ENCODE data around the gene GAS6.

The GAS6 gene

GRCh38 chr13:113788413-113789135 lies 75.3 kb downstream of the GAS6 start:
- TF ChIP-seq CTCF (IDR thresholded peaks at IDR 0.05; ENCODE audit: low read depth, low read length, missing control alignments), result no peak
- in situ Hi-C loops (cut with HindIII; ENCODE audit: low pct_ligation_motif_present, low sequenced_read_pairs), result no loop called here
- DNase-seq, result no peak
- H3K27ac ChIP-seq, result no peak overlapping the region
- no peaks in the 10 kb centered on the region for H3K36me3 ChIP-seq (replicated peaks)
- no peak overlapping the region for H3K4me3 ChIP-seq (ENCODE audit: low read depth, low read length)
- peaks cover 3% of the 10 kb centered on the region for H3K27me3 ChIP-seq (replicated peaks)

GRCh38 chr13:113787694-113788093 lies 76.2 kb downstream of the GAS6 start:
- no peak overlapping the region for H3K27ac ChIP-seq
- no peaks in the 10 kb centered on the region for H3K36me3 ChIP-seq (replicated peaks)
- H3K4me3 ChIP-seq (ENCODE audit: low read depth, low read length), result no peak overlapping the region
- peaks cover 3% of the 10 kb centered on the region for H3K27me3 ChIP-seq (replicated peaks)
- in situ Hi-C loops (cut with HindIII; ENCODE audit: low pct_ligation_motif_present, low sequenced_read_pairs), result no loop called here
- DNase-seq, result no peak
- TF ChIP-seq CTCF (IDR thresholded peaks at IDR 0.05; ENCODE audit: low read depth, low read length, missing control alignments), result no peak

GRCh38 chr13:113786262-113786841 lies 77.5 kb downstream of the GAS6 start:
- DNase-seq, result peak; percentile 30
- Histone ChIP-seq H3K36me3 (replicated peaks) (no peaks in the 10 kb centered on the region), H3K27ac (no peak overlapping the region), H3K27me3 (replicated peaks) (no peaks in the 10 kb centered on the region), H3K4me3 (ENCODE audit: low read depth, low read length) (no peak overlapping the region)
- in situ Hi-C loops (cut with HindIII; ENCODE audit: low pct_ligation_motif_present, low sequenced_read_pairs), result no loop called here
- TF ChIP-seq CTCF (IDR thresholded peaks at IDR 0.05; ENCODE audit: low read depth, low read length, missing control alignments), result no peak

GRCh38 chr13:113785051-113786010 lies 78.5 kb downstream of the GAS6 start:
- in situ Hi-C loops (cut with HindIII; ENCODE audit: low pct_ligation_motif_present, low sequenced_read_pairs), result no loop called here
- Histone ChIP-seq H3K27ac (no peak overlapping the region), H3K36me3 (replicated peaks) (no peaks in the 10 kb centered on the region), H3K27me3 (replicated peaks) (no peaks in the 10 kb centered on the region), H3K4me3 (ENCODE audit: low read depth, low read length) (no peak overlapping the region)
- peak; percentile 24 for DNase-seq
- TF ChIP-seq CTCF (IDR thresholded peaks at IDR 0.05; ENCODE audit: low read depth, low read length, missing control alignments), result no peak

GRCh38 chr13:113784645-113785024 lies 79.2 kb downstream of the GAS6 start:
- no peak for DNase-seq
- Histone ChIP-seq H3K27ac (no peak overlapping the region), H3K4me3 (ENCODE audit: low read depth, low read length) (no peak overlapping the region), H3K27me3 (replicated peaks) (no peaks in the 10 kb centered on the region), H3K36me3 (replicated peaks) (no peaks in the 10 kb centered on the region)
- in situ Hi-C loops (cut with HindIII; ENCODE audit: low pct_ligation_motif_present, low sequenced_read_pairs), result no loop called here
- TF ChIP-seq CTCF (IDR thresholded peaks at IDR 0.05; ENCODE audit: low read depth, low read length, missing control alignments), result no peak

Measured in brain microvascular endothelial cell (primary cell).